GM19463 (cell line): ENCODE results near the gene MCRIP1.
A peak's percentile ranks its signal among the peaks of the same experiment; 100 is the strongest.

Experiments used
- ATAC-seq: cut with Tn5 transposase; IDR thresholded peaks from one replicate; pipeline ENCODE4 v1.9.1; 2021; ENCODE audit warnings: mild to moderate bottlenecking, moderate library complexity; ENCODE audit not compliant: unreplicated experiment

MCRIP1 gene

DNA sequence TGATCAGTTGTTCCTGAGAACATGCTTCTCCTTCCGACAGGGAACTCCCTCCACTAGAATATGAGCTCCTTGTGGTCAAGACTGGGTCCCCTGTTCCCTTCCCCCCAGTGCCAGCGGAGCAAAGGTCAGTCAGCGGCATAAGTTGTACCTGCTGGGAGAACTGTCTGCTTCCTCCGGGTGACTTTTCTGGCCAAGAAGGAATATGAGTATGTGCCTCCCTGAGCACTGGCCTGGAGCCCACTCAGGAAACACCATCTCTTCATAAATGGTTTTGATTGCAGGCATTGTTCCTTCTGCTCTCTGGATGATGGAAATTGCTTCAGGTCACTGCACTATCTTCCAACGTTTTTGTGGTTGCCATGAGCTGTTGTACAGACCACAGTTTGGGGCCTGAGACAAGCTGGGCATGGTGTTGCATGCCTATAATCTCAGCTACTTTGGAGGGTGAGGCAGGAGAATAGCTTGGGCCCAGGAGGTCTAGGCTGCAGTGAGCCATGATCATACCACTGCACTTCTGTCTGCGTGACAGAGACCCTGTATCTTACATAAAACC lies 30.1 kb upstream of the MCRIP1 start:
- ATAC-seq = no peak

DNA sequence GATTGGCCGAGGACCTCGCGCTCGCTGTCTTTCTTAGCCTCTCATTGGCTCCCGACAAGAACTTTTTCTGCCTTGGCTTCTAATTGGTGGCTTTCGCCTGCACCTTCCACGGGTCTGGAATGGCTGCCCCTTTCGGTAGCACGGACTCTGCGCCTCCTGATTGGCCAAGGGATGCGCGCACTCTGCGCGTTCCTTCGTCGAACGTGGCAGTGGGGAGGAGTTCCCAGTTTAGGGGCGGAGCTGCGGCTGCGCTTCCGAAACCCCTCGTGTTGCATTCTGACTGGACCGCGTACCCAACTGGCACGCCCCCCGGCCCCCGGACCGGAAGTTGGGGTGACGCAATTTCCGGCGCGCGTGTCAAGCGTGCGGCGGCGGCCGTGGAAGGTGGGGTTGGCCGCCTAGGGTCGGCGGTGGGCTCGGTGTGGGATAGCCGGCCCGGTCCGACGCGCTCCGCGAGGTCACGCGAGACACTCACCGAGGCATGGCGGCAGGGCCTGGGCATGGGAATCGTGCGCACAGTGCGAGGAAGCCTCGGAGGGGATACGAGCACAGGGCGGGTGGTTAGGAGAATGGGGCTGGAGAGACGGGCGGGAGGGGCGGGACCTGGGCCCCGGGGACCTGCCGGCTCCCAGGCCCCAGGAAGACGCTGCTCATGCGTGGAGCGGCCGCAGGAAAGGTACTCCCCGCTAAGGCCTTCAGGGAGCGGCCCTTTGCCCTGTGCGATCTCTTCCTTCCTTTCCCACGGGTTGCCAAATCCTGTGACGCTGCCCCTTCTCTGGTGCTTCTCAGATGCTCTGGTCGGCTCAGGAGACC lies 27.9 kb upstream of the MCRIP1 start:
- ATAC-seq = peak; percentile 77

DNA sequence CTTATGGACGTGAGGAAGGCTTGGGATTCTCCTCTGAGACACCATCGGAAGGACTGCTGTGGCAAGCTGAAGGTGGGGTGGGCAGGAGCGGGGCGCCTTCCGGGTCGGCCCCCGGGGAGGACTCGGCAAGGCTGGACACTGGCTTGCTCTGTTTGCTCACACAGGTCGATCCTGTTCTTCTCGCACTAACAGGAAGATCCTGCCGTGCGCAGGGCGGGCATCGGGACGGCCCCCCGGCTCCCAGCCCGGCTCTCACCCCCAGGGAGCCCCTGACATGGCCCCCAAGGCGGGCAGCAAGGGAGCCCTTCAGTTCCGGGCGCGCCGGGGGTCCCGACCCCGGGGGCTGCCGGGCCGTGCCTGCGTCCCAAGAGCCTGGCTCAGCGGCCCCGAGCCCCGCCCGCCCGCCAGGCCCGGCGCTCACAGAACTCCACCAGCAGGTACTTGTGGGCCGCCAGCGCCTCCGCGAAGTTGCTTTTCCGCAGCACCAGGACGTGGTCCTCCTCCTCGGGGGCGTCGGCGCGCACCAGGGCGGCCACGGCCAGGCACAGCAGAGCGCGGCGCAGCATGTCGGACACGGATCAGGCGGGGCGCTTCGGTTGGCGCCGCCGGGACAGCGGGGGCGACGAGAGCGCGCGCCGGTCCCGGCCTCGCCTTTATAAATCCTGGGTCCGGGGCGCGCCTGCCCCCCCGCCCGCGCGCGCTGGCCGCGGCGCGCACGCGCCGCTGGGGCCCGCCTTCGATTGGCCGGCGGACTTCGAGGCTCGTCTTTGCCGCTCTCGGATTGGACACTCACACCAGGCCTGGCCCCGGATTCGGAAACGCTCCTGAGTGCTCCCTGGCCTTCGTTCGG lies 27.0 kb upstream of the MCRIP1 start, which contains the start of gene P4HB:
Gene P4HB, minus strand, starts transcription at position 630 of the 850 bp plus-strand sequence. Its CDS starts 64 bp downstream, at position 566.
- ATAC-seq = peak; percentile 74

DNA sequence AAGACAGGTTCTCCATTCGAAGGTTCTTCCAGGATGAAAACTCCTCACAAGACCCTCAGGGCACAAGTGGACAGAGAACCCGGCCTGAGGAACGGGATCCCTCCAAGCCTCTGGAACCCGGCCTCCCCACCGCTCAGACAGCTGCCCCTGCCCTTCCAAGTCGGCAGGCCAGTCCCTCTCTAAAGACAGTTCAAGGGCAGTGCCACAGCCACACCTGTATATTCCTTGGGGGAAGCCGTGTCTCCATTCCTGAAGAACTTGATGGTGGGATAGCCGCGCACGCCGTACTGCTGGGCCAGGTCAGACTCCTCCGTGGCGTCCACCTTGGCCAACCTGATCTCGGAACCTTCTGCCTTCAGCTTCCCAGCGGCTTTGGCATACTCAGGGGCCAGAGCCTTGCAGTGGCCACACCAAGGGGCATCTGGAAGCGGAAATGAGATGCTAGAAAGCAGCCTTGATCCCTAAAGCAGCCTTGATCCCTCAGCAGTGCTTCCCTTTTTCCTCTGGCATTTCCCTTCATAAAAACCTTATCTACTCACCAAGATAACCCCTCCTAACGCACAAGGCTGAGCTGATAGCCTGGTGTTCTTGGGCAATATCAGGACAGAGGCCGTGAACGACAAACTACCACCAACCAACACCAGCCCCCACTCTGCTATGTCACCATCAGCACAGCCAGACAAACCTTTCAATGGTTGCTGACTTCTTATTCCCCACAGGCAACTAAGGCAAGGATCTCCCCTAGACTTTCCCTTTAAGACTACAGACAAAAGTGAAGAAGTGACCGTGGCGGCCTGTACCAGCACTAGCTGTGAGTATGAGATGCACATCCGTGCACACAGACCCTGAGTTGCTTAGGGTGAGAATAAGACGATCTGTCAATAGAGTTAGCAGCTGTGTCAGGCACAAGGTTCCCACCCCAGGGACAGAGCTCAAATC lies 26.1 kb upstream of the MCRIP1 start:
- ATAC-seq = no peak

DNA sequence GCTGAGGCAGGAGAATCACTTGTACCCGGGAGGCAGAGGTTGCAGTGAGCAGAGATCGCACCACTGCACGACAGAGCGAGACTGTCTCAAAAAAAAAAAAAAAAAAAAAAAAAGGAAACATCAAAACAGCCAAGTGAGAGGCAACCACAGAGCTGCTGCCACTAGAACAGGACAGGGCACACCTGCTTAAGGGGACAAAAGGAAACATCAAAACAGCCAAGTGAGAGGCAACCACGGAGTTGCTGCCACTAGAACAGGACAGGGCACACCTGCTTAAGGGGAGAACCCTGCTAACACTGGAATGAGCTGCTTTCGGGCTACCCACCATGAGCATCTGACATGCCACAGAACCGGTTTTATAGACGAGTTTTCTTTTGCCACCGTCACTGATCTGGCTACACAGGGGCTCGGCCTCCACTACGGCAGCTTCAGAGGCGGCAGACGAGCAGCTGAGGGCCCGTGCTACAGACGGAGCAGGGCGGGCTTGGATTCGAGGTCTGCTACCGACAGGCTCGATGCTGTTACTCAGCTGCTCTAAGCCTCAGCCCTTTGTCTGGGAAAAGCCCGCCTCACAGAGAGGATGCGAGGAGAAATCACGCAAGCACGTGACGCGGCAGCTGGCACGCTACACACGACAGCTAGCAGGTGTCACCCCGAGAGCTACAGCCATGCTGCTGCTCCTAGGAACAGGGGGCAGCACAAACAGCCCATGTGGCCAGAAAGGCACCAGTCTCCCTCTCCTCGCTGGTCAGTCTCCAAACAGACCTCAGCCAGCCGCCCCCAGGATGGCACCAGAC lies 25.3 kb upstream of the MCRIP1 start:
- ATAC-seq = no peak

DNA sequence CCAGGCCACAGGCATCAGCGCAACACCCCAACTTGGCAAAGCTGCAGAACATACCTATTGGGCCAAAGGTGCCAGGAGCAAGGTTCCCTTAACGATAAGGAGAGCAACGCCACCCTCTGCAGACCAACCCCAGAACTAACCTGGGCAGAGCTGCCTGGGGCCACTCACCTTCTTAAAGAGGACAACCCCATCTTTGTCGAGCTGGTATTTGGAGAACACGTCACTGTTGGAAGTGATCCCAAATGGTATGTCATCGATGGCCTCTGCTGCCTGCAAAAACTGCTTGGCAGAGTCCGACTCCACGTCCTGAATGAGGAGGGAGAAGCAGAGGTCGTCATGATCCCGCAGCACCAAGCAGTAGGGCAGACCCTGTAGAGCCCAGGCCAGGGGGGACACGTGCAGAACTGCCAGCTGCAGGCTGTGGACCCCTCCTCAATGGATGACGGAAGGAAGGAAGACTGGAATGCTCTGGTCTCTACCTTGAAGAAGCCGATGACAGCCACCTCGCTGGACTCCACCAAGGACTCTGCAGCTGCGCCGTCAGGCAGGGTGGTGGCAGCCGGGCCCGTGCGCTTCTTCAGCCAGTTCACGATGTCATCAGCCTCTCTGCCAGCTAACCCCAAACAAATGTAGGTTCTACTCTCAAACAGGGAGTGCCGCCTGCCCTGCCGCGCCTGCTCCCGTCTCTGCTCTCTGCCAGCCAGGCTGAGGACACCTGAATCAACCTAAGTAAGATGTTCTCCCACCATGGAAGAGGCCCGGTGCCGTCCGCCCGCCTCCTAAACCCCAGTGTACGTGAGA lies 22.1 kb upstream of the MCRIP1 start:
- no peak for ATAC-seq

DNA sequence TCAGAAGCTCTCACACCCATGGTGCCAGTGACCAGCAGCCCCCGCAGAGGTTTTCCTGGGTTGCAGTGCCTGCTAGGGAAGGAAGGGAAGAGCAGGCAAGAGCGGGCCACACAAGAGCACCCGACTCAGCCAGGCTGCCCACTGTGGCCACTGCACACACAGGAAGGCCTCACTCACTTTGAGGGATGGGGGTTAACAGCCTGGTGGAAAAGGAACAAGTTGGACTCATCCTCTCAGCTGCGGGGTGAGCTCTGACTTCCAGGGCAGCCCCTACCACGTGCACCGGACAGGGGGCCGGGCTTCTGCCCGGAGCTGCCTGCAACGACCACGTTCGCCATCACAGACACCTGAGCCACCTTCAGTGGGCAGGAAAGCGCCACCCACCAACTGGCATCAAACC lies 19.1 kb upstream of the MCRIP1 start:
- no peak for ATAC-seq

DNA sequence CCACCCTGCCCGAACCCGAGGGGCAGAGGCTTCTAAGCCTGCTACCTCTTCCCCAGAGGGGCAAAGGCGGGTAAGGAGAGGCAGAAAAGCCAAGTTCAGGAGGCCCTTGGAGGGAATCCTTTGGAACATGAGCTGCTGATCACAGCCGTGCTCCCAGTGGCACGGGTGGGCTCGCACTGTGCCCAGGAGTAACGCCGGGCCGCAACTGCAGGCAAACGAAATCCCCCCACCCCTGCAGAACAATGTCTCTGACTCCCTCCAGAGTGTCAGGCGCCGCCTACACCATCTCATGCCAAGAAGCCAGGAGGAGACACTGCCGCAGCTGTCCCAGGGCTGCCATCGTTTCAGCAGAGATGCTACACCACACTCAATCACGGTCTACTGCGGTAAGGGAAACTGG lies 18.3 kb upstream of the MCRIP1 start:
- no peak for ATAC-seq

DNA sequence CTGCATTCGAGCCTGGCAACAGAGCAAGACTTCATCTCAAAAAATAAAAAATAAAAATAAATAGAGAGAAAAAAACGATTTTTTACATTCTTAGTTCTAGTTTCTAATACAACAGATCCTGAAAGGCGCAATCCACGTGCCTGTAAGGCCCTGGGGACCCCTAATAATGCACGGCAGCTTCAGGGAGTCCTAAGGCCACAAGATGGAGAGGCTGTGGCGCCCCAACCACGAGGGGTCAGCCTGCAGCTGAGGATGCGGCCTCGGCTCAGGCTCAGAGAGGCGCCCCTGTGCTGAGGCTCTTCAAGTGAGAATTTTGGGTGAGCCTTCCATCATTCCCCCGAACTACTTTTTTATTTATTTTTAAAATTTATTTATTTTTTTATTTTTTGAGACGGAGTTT lies 16.4 kb upstream of the MCRIP1 start:
- ATAC-seq = no peak

DNA sequence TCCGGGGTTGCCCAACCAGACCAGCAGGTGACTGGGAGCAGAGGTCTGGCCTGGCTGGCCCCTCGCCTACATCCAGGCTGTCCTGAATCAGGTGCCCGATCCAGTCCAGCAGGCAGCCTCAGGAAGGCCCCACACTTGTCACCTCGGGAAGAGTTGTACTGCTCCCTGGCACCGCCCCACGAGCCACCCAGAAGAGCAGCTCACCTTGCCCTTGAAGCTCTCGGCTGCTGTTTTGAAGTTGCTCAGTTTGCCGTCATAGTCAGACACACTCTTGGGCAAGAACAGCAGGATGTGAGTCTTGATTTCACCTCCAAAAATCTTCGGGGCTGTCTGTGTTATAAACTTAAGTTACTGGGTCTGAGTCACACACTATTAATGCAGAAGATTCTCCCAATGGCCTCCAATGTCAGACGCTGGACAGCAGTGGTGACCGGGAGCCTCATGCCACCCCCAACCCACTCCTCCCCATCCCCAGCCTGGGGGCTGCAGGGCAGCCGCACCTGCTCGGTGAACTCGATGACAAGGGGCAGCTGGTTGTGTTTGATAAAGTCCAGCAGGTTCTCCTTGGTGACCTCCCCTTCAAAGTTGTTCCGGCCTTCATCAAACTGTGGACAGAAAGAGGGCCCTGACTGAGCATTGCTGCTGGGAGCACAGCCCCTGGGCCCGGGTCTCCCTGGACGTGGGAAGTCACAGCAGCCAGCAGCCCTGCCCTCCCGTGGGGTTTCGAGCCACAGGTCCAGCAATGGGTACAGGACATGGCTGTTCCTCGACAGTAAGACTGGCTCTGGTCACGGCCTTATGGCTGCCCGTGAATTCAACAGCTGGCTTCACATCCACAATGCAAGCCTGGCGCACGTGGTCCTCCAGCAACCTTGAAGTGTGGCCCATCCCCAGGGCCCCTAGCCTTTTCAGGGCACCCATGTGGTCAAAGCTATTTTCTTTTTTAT lies 13.9 kb upstream of the MCRIP1 start:
- ATAC-seq = no peak

DNA sequence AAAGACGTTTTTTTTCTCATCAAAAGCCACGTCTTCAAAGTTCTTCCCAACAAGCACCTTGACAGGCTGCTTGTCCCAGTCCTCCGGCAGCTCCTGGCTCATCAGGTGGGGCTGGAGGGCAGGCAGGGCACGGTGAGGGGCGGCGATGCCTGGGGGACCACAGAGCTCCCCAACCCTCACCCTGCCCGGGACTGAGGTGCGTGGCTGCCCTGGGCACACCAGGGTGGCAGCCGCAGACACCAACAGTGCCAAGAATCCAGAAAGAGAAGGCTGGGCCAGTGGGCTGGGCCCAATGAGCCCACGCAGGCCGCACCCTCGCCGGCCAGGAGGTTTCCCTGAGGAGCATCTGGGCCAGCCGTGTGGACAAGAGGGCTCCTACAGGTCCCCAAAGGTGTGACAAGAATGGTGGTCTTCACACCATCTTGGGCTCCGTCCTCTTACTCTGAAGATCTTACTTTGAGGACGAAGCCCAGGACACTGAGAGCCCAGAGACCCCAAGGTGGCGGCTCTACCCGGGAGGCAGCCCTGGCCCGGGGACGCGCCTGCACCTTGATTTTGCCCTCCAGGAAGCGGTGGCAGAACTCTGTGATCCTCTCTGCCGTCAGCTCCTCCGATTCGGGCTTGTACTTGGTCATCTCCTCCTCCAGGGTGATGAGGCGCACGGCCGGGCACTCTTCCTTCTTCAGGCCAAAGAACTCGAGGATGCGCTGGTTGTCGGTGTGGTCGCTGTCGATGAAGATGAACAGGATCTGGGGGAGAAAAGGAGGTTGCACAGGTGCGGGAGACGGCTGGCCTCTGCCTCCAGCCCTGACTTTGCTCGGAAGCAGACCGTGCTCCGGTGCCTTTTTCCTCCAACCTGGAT lies 13.0 kb upstream of the MCRIP1 start:
- no peak for ATAC-seq

DNA sequence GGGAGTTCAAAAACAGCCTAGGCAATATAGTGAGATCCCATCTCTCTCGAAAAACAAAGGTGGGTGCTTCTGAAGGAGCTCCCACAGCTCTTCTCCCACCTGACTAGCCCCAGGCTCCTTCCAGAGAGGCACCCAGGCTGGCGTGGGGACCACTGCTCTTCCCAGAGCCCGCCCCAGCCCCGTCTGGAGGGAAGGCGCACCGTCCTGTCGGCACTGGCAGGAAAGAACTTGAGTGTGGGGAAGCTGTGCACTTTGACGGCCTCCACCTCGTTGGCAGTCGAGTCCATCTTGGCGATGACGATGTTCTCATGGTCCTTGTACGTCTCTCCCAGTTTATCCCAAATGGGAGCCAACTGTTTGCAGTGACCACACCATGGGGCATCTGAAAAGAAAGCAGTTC lies 12.3 kb upstream of the MCRIP1 start:
- no peak for ATAC-seq

DNA sequence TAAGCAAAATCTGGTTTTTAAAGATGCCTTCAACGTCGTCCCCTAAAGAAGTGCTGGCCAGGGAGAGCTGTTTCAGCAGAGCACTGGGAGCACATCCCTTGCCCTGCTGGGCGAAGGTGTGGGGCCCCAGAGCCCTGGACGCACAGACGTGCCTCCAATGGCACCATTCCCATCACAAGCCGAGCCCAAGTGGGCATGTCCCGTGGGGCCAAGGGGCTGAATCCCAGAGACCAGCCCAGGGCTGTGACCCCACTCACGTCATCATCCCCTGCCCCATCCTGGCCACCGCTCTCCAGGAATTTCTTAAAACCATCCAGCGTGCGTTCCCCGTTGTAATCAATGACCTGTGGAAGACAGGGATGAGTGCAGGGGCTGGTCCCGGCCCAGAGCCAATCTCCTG lies 11.8 kb upstream of the MCRIP1 start:
- no peak for ATAC-seq

DNA sequence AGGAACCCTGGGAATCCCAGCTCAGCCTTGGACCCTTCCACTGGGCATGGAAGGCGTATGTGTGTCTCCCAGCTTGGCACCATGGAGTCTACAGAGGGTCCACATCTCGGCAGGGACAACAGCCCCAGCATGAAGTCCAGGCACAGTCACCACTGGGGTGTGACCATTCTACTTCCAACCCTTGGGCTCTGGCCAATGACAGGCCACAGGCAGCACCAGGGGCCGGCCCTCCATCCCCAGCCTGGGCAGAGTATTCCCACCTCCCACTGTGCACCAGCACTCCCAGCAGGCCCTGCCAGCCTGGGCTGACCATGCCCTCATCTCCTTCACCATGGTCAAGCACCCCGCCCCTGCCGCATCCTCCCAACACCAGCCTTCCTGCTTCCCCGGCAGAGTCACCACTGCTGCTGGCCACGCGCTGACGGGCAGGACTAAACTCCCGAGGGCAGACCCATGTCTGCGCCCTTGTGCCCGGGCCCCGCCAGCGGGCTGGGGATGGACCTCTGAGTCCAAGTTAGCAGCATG lies 11.3 kb upstream of the MCRIP1 start:
- no peak for ATAC-seq

DNA sequence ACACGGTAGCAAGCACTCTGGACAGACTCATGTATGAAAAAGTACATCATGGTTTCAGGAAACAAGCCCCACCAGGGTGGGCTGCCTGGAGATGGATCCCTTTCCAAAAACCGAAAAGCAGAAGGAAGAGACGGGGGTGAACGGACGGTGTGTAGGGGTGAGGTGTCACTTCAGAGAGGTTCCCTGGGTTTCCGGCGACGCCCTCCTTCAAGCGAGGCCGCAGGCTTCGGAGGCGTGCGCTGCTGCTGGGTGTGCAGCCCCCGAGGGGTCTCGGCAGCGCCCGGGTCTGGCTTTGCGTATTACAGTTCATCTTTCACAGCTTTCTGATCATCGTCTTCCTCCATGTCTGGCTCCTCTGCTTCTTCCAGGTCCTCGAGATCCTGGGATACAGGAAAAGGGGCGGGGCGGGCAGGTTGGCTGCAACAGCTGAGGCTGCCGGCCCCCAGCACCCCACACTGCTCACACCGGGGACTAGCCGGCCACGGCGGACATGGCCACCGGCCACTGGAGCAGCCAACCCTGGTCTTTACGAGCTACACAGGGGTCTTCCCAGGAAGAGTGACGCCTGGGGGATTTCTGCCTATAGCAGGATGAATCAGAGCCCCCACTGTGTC lies 10.7 kb upstream of the MCRIP1 start:
- no peak for ATAC-seq
